ENCODE measurements around the gene ZBTB25.

ZBTB25 gene

DNA sequence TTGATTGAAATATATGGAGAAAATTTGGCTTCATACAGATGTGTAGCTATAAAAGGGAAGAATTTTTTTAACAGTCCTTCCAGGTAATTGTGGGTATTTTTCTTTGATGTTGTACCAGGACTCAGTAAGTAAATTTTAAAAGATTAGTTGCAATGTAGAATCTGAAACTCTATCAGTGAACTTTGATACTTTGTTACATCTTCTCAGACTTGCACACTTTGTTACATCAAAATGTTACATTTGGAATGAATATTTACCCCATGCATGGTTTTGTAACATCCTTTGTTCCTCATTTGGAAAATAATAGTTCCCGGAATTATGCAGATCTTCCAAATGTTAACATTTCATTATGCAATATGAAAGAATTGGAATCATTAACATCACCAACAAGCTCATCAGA, 101.7 kb downstream of the ZBTB25 start:
- no peak for DNase-seq (ENCODE audit: extremely low read depth in 1 of 2, low read depth in 1 of 2)

DNA sequence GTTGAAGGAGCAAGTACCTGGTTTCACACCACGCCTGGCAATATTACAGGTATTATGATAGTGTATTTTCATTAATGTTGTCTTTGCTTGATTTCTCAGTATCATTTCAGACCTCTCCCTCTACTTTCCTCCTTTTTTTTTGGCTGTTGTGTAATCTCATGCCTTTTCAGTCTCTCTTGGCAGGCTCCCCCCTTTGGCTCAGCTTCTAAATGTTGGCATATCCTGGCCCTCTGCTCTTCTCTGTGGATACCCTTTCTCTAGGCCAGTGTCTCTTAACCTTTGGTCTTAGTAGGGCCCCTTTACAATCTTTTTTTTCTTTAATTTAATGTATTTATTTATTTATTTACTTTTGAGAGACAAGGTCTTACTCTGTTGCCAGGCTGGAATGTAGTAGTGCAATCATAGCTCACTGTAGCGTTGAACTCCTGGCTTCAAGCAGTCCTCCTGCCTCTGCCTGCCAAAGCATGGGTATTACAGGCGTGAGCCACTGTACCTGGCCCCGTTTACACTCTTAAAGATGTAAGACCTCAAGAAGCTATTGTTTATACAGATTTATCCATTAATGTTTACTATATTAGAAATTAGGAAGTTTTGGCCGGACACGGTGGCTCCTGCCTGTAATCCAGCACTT, 102.7 kb downstream of the ZBTB25 start:
- DNase-seq (ENCODE audit: extremely low read depth in 1 of 2, low read depth in 1 of 2) = no peak

Measured in stimulated activated CD8-positive, alpha-beta memory T cell treated with anti-CD3 and anti-CD28 coated beads, Interleukin-7, amount 100 ng/mL, for 48 hours (primary cell).